Renal pelvis (tissue), 4 donors: ENCODE measurements around the gene RIMKLB. TPM values are rescaled to one million over a fixed set of nuclear protein-coding genes. Genes with fewer than 3 reads are reported as not detected.
"Not testable (repeated sequence)": the region's sequence is repeated elsewhere in the genome, so short reads cannot be mapped to it uniquely, and the experiment has no call there.

Experiments
- DNase-seq: peaks from one replicate; pipeline ENCODE4 v3.0.0-alpha.2; 2013
- polyA plus RNA-seq, 3 donors: library from polyadenylated mRNA; unstranded; fragments of 120-200 nt; gene quantifications; one replicate each; pipeline ENCODE4 v1.2.1, GENCODE V29; 2013; ENCODE audit not compliant: insufficient read length in 3 of 3

The RIMKLB gene
- polyA plus RNA-seq, 3 donors = 93.8 to 120 (median 114) TPM

DNA sequence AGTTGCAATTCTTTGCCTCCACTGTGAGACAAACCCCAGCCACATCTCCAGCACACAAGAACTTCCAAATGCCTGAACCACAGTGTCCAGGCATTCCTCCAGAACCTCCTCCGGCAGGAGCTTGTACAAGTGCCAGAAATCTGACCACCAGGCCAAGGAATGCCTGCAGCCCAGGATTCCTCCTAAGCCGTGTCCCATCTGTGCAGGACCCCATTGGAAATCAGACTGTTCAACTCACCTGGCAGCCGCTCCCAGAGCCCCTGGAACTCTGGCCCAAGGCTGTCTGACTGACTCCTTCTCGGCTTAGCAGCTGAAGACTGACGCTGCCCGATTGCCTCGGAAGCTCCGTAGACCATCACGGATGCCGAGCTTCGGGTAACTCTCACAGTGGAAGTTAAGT, 109.3 kb downstream of the RIMKLB start:
- DNase-seq = not testable (repeated sequence)

DNA sequence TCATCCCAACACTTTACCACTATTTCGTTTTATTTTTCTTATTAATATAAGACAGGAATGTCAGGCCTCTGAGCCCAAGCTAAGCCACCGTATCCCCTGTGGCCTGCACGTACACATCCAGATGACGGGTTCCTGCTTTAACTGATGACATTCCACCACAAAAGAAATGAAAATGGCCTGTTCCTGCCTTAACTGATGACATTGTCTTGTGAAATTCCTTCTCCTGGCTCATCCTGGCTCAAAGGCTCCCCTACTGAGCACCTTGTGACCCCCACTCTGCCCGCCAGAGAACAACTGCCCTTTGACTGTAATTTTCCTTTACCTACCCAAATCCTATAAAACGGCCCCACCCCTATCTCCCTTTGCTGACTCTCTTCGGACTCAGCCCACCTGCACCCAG, 112.3 kb downstream of the RIMKLB start:
- DNase-seq = not testable (repeated sequence)

DNA sequence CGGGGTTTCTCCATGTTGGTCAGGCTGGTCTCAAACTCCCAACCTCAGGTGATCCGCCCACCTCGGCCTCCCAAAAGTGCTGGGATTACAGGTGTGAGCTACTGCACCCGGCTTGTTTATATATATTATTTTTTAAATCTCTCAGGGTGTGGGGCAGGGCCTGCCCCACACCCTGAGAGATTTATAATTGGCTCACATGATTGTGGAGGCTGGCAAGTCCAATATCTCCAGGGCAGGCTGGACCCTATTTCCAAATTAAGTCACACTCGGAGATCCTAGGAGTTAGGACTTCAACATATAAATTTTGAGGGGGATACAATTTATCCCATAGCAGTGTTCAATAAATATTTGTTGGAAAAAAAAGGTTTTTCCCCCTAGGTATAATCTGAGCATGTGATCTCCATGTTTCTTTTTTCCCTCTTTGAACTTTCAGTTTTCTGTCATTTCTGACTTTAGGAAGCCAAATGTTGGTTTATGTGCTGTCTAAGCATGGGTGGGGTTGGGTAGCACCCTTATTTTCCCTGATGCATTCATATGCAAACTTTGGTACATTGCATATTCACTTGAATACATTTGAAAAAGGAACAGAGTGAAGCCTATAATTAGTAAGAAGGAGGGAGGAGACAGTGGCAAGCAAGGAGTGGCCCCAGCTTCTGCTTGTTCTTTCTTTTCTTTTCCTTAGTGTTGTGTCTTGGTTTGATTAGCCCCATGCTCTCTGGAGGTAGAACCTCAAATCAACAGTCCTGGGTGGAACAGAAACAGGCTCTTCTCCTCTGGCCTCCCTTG, 116.0 kb downstream of the RIMKLB start:
- DNase-seq = no peak

DNA sequence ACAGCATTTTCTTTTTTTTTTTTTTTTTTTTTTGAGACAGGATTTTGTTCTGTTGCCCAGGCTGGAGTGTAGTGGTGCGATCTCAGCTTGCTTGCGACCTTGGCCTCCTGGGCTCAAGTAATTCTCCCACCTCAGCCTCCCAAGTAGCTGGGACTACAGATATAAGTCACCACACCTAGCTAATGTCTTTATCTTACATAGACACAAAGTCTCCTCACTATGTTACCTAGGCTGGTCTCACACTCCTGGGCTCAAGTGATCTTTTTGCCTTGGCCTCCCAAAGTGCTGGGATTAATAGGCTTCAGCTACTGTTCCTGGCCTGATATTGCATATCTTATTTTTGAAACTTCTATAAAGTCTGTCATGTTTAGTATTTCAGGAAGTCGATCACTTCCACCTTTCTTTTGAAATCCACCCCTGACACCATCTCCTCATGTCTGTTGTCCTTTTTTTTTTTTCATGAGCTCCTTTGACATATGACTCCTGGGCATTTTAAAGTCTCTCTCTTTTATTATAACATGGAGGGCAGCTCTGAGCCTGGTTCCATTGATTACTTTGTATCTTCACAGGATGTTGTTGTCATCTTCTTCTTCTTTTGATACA, 118.8 kb downstream of the RIMKLB start:
- no peak for DNase-seq

DNA sequence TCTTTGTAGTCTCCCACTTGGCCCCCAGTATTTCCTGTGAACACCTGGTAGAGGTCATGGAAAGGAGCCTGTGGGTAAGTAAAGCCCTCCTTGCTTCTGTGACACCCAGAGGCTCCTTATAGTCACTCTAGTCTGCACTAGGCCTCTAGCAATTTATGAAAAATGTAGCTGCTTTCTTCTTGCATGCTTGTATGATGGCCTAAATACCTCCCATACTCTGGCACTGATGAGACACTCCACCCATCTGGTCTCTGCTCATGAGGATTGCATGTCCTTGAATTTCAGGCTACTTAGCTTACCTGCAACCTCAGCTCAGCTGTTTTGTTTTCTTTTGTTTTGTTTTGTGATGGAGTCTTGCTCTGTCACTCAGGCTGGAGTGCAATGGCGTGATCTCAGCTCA, 120.1 kb downstream of the RIMKLB start:
- no peak for DNase-seq

DNA sequence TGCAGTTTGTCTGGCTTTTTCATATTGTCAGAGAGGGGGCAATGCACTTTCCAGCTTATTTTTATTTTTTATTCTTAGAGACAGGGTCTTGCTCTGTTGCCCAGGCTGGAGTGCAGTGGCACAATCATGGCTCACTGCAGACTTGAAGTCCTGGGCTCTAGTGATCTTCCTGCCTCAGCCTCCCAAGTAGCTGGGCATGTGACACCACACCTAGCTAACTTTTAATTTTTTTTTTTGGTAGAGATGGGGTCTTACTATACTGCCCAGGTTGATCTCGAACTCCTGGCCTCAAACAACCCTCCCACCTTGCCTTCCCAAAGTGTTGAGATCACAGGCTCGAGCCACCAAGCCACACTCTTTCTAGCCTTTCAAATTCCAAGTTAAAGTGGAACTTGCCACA, 120.7 kb downstream of the RIMKLB start:
- DNase-seq = no peak

DNA sequence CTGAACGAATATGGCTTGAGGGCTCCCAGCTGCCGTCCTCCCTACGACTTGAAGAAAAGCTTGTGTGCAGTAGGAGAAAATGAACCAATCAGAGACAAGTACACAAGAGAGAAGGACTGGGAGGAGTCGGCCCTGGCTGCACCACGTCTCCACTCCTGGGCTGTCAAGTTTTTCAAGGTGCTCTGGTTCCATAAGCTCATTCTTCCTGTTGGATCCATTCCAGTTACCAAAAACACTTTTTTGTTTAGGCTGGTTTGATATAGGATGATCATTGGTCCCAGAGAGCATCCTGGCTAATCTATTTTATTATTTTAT, 121.8 kb downstream of the RIMKLB start:
- DNase-seq = peak; percentile 12

DNA sequence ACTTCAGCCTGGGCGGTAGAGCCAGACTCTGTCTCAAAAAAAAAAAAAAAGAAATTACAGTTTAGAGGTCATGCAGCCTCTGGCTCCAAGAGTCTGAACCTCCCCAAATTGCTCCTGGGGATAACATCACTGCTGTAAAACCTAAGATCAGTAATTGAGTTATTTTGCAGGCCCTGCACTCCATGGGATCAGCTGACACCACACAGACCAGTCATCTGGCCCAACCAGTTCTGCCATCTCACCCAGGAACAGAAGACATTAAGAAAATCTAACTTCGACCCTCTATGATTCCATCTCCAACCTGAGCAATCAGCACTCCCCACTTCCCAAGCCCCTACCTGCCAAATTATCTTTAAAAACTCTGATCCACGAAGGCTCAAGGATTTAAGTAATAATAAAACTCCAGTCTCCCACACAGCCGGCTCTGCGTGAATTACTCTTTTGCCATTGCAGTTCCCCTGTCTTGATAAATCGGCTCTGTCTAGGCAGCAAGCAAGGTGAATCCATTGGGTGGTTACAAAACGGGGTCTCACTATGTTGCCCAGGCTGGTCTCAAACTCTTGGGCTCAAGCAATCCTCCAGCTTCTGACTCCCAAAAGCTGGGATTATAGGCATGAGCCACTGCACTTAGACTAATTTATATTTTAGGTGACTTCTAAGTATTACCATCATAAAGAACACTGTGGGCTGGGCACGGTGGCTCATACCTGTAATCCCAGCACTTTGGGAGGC, 123.1 kb downstream of the RIMKLB start:
- DNase-seq = not testable (repeated sequence)

DNA sequence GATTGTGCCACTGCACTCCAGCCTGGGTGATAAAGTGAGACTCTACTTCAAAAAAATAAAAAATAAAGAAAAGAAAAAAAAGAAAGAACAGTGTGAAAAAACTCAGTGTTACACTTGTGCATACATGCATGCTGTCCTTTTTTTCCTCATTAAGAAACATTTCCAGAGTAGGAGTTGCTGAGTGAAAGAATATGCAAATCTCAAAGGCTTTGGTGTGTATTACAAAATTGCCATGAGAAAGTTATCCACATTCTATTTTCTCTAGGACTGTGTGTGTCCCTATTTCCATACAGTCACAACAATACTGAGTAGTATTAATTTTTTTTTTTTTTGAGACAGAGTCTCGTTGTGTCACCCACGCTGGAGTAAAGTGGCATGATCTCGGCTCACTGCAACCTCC, 123.8 kb downstream of the RIMKLB start:
- no peak for DNase-seq

DNA sequence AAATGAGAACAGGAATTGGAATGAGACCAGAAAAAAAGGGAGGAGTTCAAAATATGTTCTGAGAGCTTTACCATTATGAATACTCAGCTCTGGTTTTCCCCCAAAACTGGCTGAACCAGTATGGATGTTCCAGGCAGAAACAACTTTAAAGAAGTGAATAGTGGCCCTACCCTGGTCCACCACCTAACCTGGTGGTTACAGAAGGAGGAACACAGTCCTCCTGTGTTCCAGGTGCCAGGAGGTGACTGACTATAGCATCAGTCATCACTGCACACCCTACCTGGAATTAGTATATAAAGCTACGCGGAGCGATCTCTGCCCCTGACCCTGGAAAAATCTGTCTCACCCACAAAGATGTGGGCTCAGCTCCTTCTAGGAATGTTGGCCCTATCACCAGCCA, 124.5 kb downstream of the RIMKLB start, which contains the start of gene A2ML1:
A2ML1 (plus strand) TSS at position 324 of the 400 bp plus-strand sequence; CDS start at position 355, 31 bp downstream.
- DNase-seq = no peak

DNA sequence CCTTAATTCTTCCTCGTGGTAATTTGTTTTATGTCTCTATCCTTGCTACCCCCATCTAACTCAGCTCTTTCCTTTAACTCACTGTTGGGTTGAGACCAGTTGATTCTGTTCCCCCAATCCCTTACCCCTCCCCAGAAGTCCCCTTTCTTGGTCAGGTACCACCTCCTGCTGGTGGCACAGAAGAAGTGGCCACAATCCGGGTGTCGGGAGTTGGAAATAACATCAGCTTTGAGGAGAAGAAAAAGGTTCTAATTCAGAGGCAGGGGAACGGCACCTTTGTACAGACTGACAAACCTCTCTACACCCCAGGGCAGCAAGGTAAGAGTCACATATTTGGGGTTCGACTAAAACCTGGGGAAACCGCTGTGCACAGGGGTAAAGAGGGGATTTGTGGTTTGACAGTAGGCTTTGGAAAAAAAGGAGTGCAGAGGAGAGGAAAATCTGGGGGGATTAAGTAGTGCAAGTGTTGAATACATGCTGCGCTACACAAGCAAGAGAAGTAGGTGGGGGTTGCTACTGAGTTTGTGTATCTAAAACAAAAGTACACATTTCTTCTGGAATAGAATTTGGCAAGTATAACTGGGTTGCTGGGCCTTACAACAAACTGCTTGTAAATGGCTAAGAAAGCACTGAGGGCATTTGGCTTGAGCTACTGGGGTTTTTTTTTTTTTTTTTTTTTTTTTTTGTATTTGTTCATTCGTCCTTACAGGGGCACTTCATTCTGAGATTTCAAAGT, 125.9 kb downstream of the RIMKLB start:
- DNase-seq = no peak

DNA sequence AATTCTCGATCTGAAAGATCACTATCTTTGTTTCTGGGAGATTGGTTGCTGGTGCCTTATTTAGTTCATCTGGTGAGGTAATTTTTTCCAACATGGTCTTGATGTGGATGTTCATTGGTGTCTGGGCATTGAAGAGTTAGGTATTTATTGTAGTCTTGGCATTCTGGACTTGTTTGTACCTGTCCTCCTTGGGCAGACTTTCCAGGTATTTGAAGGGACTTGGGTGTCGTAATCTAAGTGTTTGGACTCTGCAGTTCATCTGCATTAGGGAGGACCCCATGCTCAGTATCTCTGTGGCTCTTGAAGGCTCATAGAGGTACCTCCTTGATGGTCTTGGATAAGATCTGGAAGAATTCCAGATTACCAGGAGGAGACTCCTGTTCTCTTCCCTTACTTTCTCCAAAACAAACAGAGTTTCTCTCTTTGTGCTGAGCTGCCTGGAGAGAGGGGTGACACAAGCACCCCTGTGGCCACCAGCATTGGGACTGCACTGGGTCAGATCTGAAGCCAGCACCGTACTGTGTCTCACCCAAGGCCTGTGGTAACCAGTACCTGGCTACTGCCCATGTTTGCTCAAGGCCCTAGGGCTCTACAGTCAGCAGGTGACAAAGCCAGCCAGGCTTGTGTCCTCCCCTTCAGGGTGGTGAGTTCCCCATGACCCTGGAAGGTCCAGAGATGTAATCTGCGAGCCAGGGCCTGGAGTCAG, 129.9 kb downstream of the RIMKLB start:
- no peak for DNase-seq

DNA sequence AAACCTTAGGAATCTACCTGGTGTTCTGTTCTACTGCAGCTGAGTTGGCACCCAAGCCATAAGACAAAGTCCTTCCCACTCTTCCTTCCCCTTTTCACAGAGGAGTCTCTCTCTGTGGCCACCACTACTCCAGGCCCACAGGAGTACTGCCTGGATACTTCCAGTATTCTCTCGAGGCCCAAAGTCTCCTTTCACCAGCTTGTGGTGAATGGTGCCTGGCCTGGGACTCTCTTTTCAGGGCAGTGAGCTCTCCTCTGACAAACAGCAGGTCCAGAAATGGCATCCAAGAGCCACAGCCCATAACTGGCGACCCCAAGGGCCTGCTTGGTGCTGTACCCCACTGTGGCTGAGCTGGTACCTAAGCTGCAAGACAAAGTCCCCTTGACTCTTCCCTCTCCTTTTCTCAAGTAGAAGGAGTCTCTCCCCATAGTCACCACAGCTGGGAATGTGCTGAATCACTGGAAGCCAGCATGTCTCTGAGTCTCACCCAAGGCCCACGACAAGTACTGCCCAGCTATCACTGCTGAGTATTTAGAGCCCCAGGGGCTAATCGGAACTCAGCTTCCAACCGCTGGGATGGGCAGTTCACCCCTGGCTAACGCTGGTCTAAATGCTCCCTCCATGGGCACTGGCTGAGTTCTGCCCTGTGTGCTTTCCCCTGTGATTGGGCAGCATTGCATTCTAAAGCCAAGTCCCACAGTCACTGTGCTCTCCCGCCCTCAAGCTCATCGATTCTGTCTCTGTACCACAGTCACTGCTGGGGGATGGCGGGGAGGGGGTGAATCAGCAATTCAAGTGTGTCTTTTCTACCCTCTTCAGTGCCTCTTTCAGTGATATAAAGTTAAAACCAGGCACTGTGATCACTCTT, 130.7 kb downstream of the RIMKLB start:
- no peak for DNase-seq

DNA sequence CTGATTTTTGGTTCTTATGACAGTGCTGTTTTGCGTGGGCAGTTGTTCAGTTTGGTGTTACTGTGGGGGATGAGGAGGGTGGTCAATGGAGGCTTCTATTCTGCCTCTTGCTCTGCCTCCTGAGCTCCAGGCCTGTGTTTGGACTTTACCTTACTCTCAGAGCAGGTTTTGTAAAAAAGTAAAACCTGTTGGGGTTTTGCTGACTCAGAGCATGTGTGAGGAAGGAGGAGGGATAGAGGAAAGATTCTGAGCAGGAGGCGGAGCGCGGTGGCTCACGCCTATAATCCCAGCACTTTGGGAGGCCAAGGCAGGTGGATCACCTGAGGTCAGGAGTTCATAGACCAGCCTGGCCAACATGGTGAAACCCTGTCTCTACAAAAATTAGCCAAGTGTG, 131.3 kb downstream of the RIMKLB start:
- no peak for DNase-seq

DNA sequence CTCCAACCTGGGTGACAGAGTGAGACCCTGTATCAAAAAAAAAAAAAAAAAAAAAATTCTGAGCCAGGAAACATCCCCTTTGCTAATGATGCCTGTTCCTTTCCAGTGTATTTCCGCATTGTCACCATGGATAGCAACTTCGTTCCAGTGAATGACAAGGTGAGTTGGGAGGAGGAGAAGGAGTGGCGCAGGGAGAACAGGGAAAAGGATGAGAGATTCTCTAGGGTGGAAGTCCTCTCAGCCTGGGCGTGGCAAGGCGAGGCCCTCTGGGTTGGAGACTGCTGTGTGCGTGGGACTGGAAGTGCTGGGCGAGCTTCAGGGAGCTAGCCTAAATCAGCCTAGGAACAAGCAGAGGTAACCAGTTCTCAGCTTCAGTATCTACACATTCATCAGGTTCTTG, 131.8 kb downstream of the RIMKLB start:
- no peak for DNase-seq

DNA sequence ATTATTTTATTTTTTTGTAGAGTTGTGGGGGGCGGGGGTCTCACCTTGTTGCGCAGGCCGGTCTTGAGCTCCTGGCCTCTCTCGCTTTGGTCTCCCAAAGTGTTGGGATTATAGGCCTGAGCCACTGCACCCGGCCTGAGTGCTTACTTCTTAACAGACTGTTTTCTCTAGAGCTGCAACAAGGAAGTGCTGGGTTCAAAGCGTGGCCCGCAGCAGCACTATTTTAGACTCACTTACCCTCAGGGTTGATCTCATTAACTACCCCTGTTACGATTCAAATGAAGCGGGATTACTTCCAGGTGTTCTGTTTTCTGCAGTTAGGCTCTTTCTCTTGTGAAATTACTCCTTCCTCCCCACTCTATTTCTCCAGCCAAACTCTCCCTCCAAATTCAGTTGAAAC, 133.3 kb downstream of the RIMKLB start:
- DNase-seq = no peak

DNA sequence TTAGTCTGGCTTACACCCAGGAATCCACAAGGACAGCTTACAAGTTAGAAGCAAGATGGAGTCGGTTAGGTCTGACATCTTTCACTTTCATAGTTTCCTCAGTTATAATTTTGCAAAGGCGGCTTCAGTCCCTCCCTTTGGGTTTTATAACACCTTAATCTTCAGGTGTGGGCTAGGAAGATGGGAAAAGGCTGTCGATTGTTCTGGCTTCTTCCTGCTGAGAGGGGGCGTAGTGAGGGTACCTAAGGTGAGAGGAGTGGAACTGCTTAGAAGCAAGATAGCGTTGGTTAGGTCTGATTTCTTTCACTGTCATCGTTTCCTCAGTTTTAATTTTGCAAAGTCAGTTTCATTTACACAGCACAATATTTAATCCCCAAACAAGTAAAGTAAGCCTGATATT, 134.7 kb downstream of the RIMKLB start:
- DNase-seq = no peak
